ENCODE data around the gene DDX23. TPM values are rescaled to one million over a fixed set of nuclear protein-coding genes. Genes with fewer than 3 reads are reported as not detected.

The DDX23 gene
- total RNA-seq, 2 experiments from 2014 or later: 69.4 to 76.5 TPM

DNA sequence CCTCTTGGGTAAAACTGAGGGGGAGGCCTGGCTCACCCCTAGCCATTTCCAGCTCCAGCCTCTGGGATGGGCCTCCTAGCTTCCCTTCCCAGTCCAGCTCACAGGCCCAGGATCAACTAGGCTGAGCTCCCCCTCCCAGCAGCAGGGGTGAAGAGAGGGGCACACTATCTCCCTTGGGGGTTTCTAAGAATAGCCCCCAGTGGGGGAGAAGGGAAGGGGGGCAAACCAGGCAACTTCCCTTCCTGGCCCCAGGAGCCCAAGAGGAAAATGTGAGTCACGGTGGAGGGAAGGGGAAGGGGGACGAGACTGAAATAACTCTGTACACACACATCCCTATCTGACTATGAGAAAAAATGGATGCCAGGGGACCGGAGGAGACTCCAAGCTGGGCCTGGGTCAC lies 72.1 kb downstream of the DDX23 start:
- intact Hi-C loops (cut with DNase I, micrococcal nuclease): no loop called here
- CTCF ChIA-PET: no interaction called here
- Mint-ChIP-seq H3K4me3 (no peak overlapping the region), H3K27me3 (peaks cover 3% of the 10 kb centered on the region), H3K36me3 (ENCODE audit: low read depth) (no peaks in the 10 kb centered on the region), H3K4me1 (ENCODE audit: low read depth) (no peaks in the 10 kb centered on the region), H3K27ac (no peak overlapping the region), H3K9me3 (no peaks in the 10 kb centered on the region)
- no peaks in the 10 kb centered on the region for H3K36me3 ChIP-seq (ENCODE audit: insufficient read depth, low read length)
- DNase-seq (no peak), ATAC-seq (ENCODE audit: poor library complexity) (no peak)
- no peak overlapping the region for H3K27ac ChIP-seq (ENCODE audit: low read depth in 1 of 2, low read length in 2 of 2)
- H3K4me1 ChIP-seq (ENCODE audit: insufficient read depth, low read length): no peaks in the 10 kb centered on the region
- peaks cover 0 to 8% of the 10 kb centered on the region in 2 experiments for H3K9me3 ChIP-seq (ENCODE audit: control insufficient read depth in 1 of 2, insufficient read depth in 1 of 2, low read length in 2 of 2)
- TF ChIP-seq, protein P1, sequence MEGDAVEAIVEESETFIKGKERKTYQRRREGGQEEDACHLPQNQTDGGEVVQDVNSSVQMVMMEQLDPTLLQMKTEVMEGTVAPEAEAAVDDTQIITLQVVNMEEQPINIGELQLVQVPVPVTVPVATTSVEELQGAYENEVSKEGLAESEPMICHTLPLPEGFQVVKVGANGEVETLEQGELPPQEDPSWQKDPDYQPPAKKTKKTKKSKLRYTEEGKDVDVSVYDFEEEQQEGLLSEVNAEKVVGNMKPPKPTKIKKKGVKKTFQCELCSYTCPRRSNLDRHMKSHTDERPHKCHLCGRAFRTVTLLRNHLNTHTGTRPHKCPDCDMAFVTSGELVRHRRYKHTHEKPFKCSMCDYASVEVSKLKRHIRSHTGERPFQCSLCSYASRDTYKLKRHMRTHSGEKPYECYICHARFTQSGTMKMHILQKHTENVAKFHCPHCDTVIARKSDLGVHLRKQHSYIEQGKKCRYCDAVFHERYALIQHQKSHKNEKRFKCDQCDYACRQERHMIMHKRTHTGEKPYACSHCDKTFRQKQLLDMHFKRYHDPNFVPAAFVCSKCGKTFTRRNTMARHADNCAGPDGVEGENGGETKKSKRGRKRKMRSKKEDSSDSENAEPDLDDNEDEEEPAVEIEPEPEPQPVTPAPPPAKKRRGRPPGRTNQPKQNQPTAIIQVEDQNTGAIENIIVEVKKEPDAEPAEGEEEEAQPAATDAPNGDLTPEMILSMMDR (IDR thresholded peaks at IDR 0.05): no peak
- POLR2A ChIA-PET: interaction anchor here (1.0 kb wide), 1 partner anchor 98 kb away, joined by 3 read pairs; the partner anchor contains the start of gene KANSL2
- H3K27me3 ChIP-seq (ENCODE audit: control insufficient read depth in 1 of 2, insufficient read depth in 2 of 2, low read length in 2 of 2): peaks cover 0 to under 1% of the 10 kb centered on the region in 2 experiments
- no peak overlapping the region for H3K4me3 ChIP-seq (ENCODE audit: low read length)

Other genes with a start within 250 kb of the DDX23 start
- 100 to 1,000 TPM; 142 to 144 TPM for gene KANSL2, start 169.9 kb downstream of the DDX23 start, total RNA-seq
- 100 to 1,000 TPM; 150 TPM for gene CCNT1, start 135.5 kb downstream of the DDX23 start, total RNA-seq
- gene ADCY6, start 63.1 kb downstream of the DDX23 start, total RNA-seq: not detected
- 1 to 10 TPM; 3.9 to 5.7 TPM for gene CACNB3, start 33.7 kb downstream of the DDX23 start, total RNA-seq
- gene RND1, start 13.7 kb upstream of the DDX23 start, total RNA-seq: 1 to 10 TPM; 4.8 to 5.7 TPM
- 10 to 100 TPM; 82.3 to 85.9 TPM for gene FKBP11, start 73.3 kb upstream of the DDX23 start, total RNA-seq
- gene ARF3, start 105.3 kb upstream of the DDX23 start, total RNA-seq: 10 to 100 TPM; 32.0 to 34.6 TPM
- 10 to 100 TPM; 10.8 TPM for gene WNT10B, start 119.6 kb upstream of the DDX23 start, total RNA-seq
- gene WNT1, start 126.2 kb upstream of the DDX23 start, total RNA-seq: 1 to 10 TPM; 1.8 to 2.7 TPM
- under 1 TPM; 0.30 to 0.47 TPM for gene DDN, start 147.2 kb upstream of the DDX23 start, total RNA-seq
- gene PRKAG1, start 166.6 kb upstream of the DDX23 start, total RNA-seq: 10 to 100 TPM; 34.6 to 38.2 TPM
- 100 to 1,000 TPM; 107 to 110 TPM for gene KMT2D, start 208.6 kb upstream of the DDX23 start, total RNA-seq
- gene RHEBL1, start 217.8 kb upstream of the DDX23 start, total RNA-seq: 1 to 10 TPM; 5.1 to 6.0 TPM
- 1 to 10 TPM in 1 of 2 experiments, under 1 TPM in 1; 0.71 to 1.1 TPM for gene DHH, start 242.6 kb upstream of the DDX23 start, total RNA-seq